Sigmoid colon (tissue), 7 donors: Measurements from ENCODE around the gene SOX15. TPM values are rescaled to one million over a fixed set of nuclear protein-coding genes. Genes with fewer than 3 reads are reported as not detected.
"Not testable (repeated sequence)": the region's sequence is repeated elsewhere in the genome, so short reads cannot be mapped to it uniquely, and the experiment has no call there.

Experiments
- DNase-seq: peaks from one replicate; pipeline ENCODE4 v3.0.0-alpha.2; 2019
- H3K27ac ChIP-seq, 4 donors: fragments of 200-600 bp; sonication (generic); one replicate each; pipeline ENCODE4 v1.5.1; 2016 to 2019; ENCODE audit warnings: mild to moderate bottlenecking in 1 of 4
- H3K27me3 ChIP-seq, 3 donors: fragments of 200-600 bp; sonication (generic); one replicate each; pipeline ENCODE4 v1.5.1; 2019; ENCODE audit warnings: mild to moderate bottlenecking in 1 of 3
- H3K36me3 ChIP-seq, 4 donors: fragments of 200-600 bp; sonication (generic); one replicate each; pipeline ENCODE4 v1.5.1; 2016 to 2019
- H3K4me1 ChIP-seq, 4 donors: fragments of 200-600 bp; sonication (generic); one replicate each; pipeline ENCODE4 v1.5.1; 2017 to 2019
- H3K4me3 ChIP-seq, 4 donors: fragments of 200-600 bp; sonication (generic); one replicate each; pipeline ENCODE4 v1.5.1; 2017 to 2019; ENCODE audit warnings: mild to moderate bottlenecking in 2 of 4, moderate library complexity in 1 of 4
- H3K9me3 ChIP-seq, 4 donors: fragments of 200-600 bp in 3 of 4; sonication (generic) in 3 of 4; one replicate each; pipeline versions ENCODE4 v1.5.1 to v1.6.1; 2013 to 2019
- CTCF ChIP-seq, 4 experiments: fragments of 450-650 bp in 3 of 4; fragments of 200-600 bp in 1 of 4; IDR thresholded peaks; one replicate each; pipeline ENCODE4 v1.5.1; 2016 to 2019; ENCODE audit warnings: antibody characterized with exemption in 4 of 4, mild to moderate bottlenecking in 3 of 4, moderate library complexity in 2 of 4
- EP300 ChIP-seq, 4 donors: sonication (generic); formaldehyde crosslinking; IDR thresholded peaks; one replicate each; pipeline ENCODE4 v1.6.1; 2017; ENCODE audit warnings: antibody characterized with exemption in 4 of 4
- POLR2A ChIP-seq, 2 donors: fragments of 450-650 bp; IDR thresholded peaks; one replicate each; pipeline ENCODE4 v1.6.1; 2016; ENCODE audit warnings: antibody characterized with exemption in 2 of 2, mild to moderate bottlenecking in 2 of 2, moderate library complexity in 2 of 2
- POLR2AphosphoS5 ChIP-seq, 4 donors: sonication (generic); formaldehyde crosslinking; IDR thresholded peaks; one replicate each; pipeline ENCODE4 v1.6.1; 2017; ENCODE audit warnings: antibody characterized with exemption in 4 of 4
- WGBS, 2 donors: extraction: QIAGEN DNeasy Blood & Tissue Kit; methylation state at CpG; one replicate each; pipeline ENCODE4 v1.1.7; 2013; 5-methylcytosine and 5-hydroxymethylcytosine counted together
- intact Hi-C: fragments of 100-400 bp; cut with DNase I; formaldehyde crosslinking; loops from one replicate; pipeline ENCODE4 v1.15.1; 2023
- polyA plus RNA-seq, 3 donors: library from polyadenylated mRNA; stranded (reverse); fragments of 200-250 nt; gene quantifications; one replicate each; pipeline ENCODE4 v1.2.3, GENCODE V29; 2013
- total RNA-seq, 4 donors: library from RNA; depleted of rRNA; stranded (reverse); fragments of >200 nt; gene quantifications; one replicate each; pipeline ENCODE4 v1.1.0, GENCODE V29; 2016
- donor health status: healthy with polysubstance abuse.
- donor health status: Bipolar disorder and iron deficiency.
- donor health status: healthy.

Gene SOX15
- total and polyA plus RNA-seq, 7 donors, result 1.2 to 15.3 (median 4.8) TPM; not detected in 1

GRCh38 chr17:7626956-7627249 is 37.0 kb upstream of the SOX15 start:
- peaks cover 0 to 13% (median 5%) of the 10 kb centered on the region in 4 donors for H3K36me3 ChIP-seq
- no peaks in the 10 kb centered on the region for H3K27me3 ChIP-seq
- WGBS, 2 donors, result 13 to 25% methylated on average over 6 of the region's 6 CpGs
- H3K9me3 ChIP-seq, result no peaks in the 10 kb centered on the region
- intact Hi-C loops, result loop anchor here (2.0 kb wide), 1 partner anchor 60 kb away; the partner anchor contains the start of gene TP53
- TF ChIP-seq POLR2A (IDR thresholded peaks at IDR 0.05), result no peak
- H3K4me1 ChIP-seq, result peaks cover 0 to 17% (median 14%) of the 10 kb centered on the region in 4 donors
- peak overlapping the region; percentile 89 to 97 (median 96) for H3K27ac ChIP-seq
- DNase-seq, result no peak
- H3K4me3 ChIP-seq, result peak overlapping the region; percentile 62 to 86 (median 77)

- intact Hi-C loops, result loop anchor here (2.0 kb wide), 1 partner anchor 60 kb away; the partner anchor contains the start of gene TP53
- Histone ChIP-seq H3K36me3 (peaks cover 0 to 13% (median 5%) of the 10 kb centered on the region in 4 donors), H3K4me3 (peak overlapping the region in 1 of 4 donors; percentile 77), H3K27me3 (no peaks in the 10 kb centered on the region), H3K4me1 (peaks cover 0 to 17% (median 14%) of the 10 kb centered on the region in 4 donors), H3K9me3 (no peaks in the 10 kb centered on the region), H3K27ac (peak overlapping the region; percentile 89 to 97 (median 96))
- no peak for TF ChIP-seq POLR2A (IDR thresholded peaks at IDR 0.05)
- TF ChIP-seq CTCF (IDR thresholded peaks at IDR 0.05), result no peak
- no peak for TF ChIP-seq POLR2AphosphoS5 (IDR thresholded peaks at IDR 0.05)
- TF ChIP-seq EP300 (IDR thresholded peaks at IDR 0.05), result no peak
- WGBS, 2 donors, result 86 to 87% methylated on average over 7 of the region's 7 CpGs
- DNase-seq, result peak; percentile 74
Observed at GRCh38 chr17:7626307-7626706, 36.4 kb upstream of the SOX15 start.

- intact Hi-C loops, result loop anchor here (2.0 kb wide), 1 partner anchor 61 kb away; the partner anchor contains the start of gene TP53
- Histone ChIP-seq H3K4me1 (peaks cover 0 to 17% (median 14%) of the 10 kb centered on the region in 4 donors), H3K36me3 (peaks cover 0 to 13% (median 5%) of the 10 kb centered on the region in 4 donors)
- H3K9me3 ChIP-seq, DNase-seq, H3K4me3 ChIP-seq, H3K27me3 ChIP-seq, H3K27ac ChIP-seq: not testable (repeated sequence)
- WGBS, 2 donors, result 96 to 98% methylated on average over 16 of the region's 16 CpGs
Observed at GRCh38 chr17:7625749-7626148, 35.9 kb upstream of the SOX15 start.

- Histone ChIP-seq H3K36me3 (peaks cover 0 to 13% (median 5%) of the 10 kb centered on the region in 4 donors), H3K4me3 (no peak overlapping the region), H3K27me3 (no peaks in the 10 kb centered on the region), H3K4me1 (peaks cover 0 to 17% (median 14%) of the 10 kb centered on the region in 4 donors), H3K9me3 (no peaks in the 10 kb centered on the region), H3K27ac (no peak overlapping the region)
- 80 to 88% methylated on average over 5 of the region's 5 CpGs for whole genome bisulfite sequencing, 2 donors
- no peak for DNase-seq
- intact Hi-C loops, result no loop called here
- no peak for TF ChIP-seq POLR2A (IDR thresholded peaks at IDR 0.05)
- no peak for TF ChIP-seq CTCF (IDR thresholded peaks at IDR 0.05)
- no peak for TF ChIP-seq POLR2AphosphoS5 (IDR thresholded peaks at IDR 0.05)
- TF ChIP-seq EP300 (IDR thresholded peaks at IDR 0.05), result no peak
Observed at GRCh38 chr17:7623661-7624060, 33.8 kb upstream of the SOX15 start.

- no peaks in the 10 kb centered on the region for H3K4me1 ChIP-seq
- H3K36me3 ChIP-seq, result peaks cover 0 to 7% (median 3%) of the 10 kb centered on the region in 4 donors
- no peaks in the 10 kb centered on the region for H3K9me3 ChIP-seq
- DNase-seq, result no peak
- no peak overlapping the region for H3K4me3 ChIP-seq
- no peaks in the 10 kb centered on the region for H3K27me3 ChIP-seq
- intact Hi-C loops, result no loop called here
- no peak overlapping the region for H3K27ac ChIP-seq
- 88 to 94% methylated on average over 8 of the region's 8 CpGs for WGBS, 2 donors
- no peak for TF ChIP-seq POLR2A (IDR thresholded peaks at IDR 0.05)
- no peak for TF ChIP-seq POLR2AphosphoS5 (IDR thresholded peaks at IDR 0.05)
- TF ChIP-seq EP300 (IDR thresholded peaks at IDR 0.05), result no peak
- TF ChIP-seq CTCF (IDR thresholded peaks at IDR 0.05), result no peak
Observed at GRCh38 chr17:7620835-7621234, 30.9 kb upstream of the SOX15 start.

GRCh38 chr17:7618608-7619007 is 28.7 kb upstream of the SOX15 start:
- H3K9me3 ChIP-seq, result no peaks in the 10 kb centered on the region
- 67 to 76% methylated on average over 5 of the region's 5 CpGs for WGBS, 2 donors
- intact Hi-C loops, result no loop called here
- no peak for DNase-seq
- TF ChIP-seq POLR2AphosphoS5 (IDR thresholded peaks at IDR 0.05) (no peak), CTCF (IDR thresholded peaks at IDR 0.05) (no peak), POLR2A (IDR thresholded peaks at IDR 0.05) (no peak), EP300 (IDR thresholded peaks at IDR 0.05) (no peak)
- H3K4me3 ChIP-seq, result no peak overlapping the region
- H3K4me1 ChIP-seq, result peaks cover 0 to 11% (median 11%) of the 10 kb centered on the region in 4 donors
- no peak overlapping the region for H3K27ac ChIP-seq
- H3K36me3 ChIP-seq, result no peaks in the 10 kb centered on the region
- H3K27me3 ChIP-seq, result no peaks in the 10 kb centered on the region
